WTC11 (cell line): ENCODE data around the gene PLCG2. TPM values are rescaled to one million over a fixed set of nuclear protein-coding genes. Genes with fewer than 3 reads are reported as not detected.
A peak's percentile ranks its signal among the peaks of the same experiment; 100 is the strongest.

Experiments
- ATAC-seq: fragments of 200-7000 bp; cut with Tn5 transposase; 2 replicates; pipeline ENCODE4 v1.10.0; 2021; ENCODE audit warnings: mild to moderate bottlenecking, moderate library complexity
- CTCF ChIA-PET: fragments of 300-600 bp; sonication (Branson Sonifier 250); formaldehyde crosslinking; loops from one replicate; lab custom pipeline; 2021; ENCODE audit warnings: antibody characterized with exemption; lab: Charles Lee
- POLR2A ChIA-PET: fragments of 350-600 bp; sonication (Branson Sonifier 250); formaldehyde crosslinking; loops from one replicate; lab custom pipeline; 2021; ENCODE audit warnings: antibody characterized with exemption; lab: Charles Lee
- DNase-seq: peaks from one replicate; pipeline ENCODE4 v3.0.0; 2021; ENCODE audit warnings: low spot score
- H3K27ac Mint-ChIP-seq: 2 replicates; pipeline ENCODE4 v1.8.0; 2021; ENCODE audit warnings: mixed read lengths
- H3K27me3 Mint-ChIP-seq: 2 replicates; pipeline ENCODE4 v1.8.0; 2021; ENCODE audit warnings: low read depth, mild to moderate bottlenecking, moderate library complexity, mixed read lengths
- H3K36me3 Mint-ChIP-seq: 2 replicates; pipeline ENCODE4 v1.8.0; 2021; ENCODE audit warnings: mixed read lengths
- H3K4me1 Mint-ChIP-seq: 2 replicates; pipeline ENCODE4 v1.8.0; 2022; ENCODE audit warnings: mixed read lengths
- H3K4me3 Mint-ChIP-seq: 2 replicates; pipeline ENCODE4 v1.8.0; 2021; ENCODE audit warnings: mild to moderate bottlenecking, moderate library complexity, mixed read lengths
- H3K9me3 Mint-ChIP-seq: 2 replicates; pipeline ENCODE4 v1.8.0; 2021; ENCODE audit warnings: mixed read lengths
- CTCF ChIP-seq: fragments of 200-600 bp; IDR thresholded peaks from 2 replicates; pipeline ENCODE4 v1.8.0; 2022; ENCODE audit warnings: antibody characterized with exemption
- GABPB1 ChIP-seq: sonication (generic); formaldehyde crosslinking; IDR thresholded peaks from 2 replicates; pipeline ENCODE4 v1.8.1; 2023; ENCODE audit warnings: mild to moderate bottlenecking, missing genetic modification reagents
- MXD4 ChIP-seq: fragments of 250-450 bp; sonication (Bioruptor Pico); IDR thresholded peaks from 2 replicates; pipeline ENCODE4 v1.8.0; 2021; ENCODE audit warnings: mild to moderate bottlenecking, moderate library complexity, borderline replicate concordance
- PREB ChIP-seq: sonication (generic); formaldehyde crosslinking; IDR thresholded peaks from 2 replicates; pipeline ENCODE4 v1.8.1; 2022; ENCODE audit warnings: mild to moderate bottlenecking, missing genetic modification reagents, moderate library complexity, borderline replicate concordance
- STAT6 ChIP-seq: sonication (generic); formaldehyde crosslinking; conservative IDR thresholded peaks from 2 replicates; pipeline ENCODE4 v1.8.1; 2023; ENCODE audit warnings: mild to moderate bottlenecking, low read depth, missing genetic modification reagents, moderate library complexity
- ZBTB43 ChIP-seq: sonication (generic); formaldehyde crosslinking; IDR thresholded peaks from 2 replicates; pipeline ENCODE4 v1.8.1; 2023; ENCODE audit warnings: mild to moderate bottlenecking, missing genetic modification reagents
- ZNF219 ChIP-seq: sonication (generic); formaldehyde crosslinking; IDR thresholded peaks from 2 replicates; pipeline ENCODE4 v1.8.0; 2023; ENCODE audit warnings: missing genetic modification reagents, mild to moderate bottlenecking, borderline replicate concordance
- ZNF512 ChIP-seq: sonication (generic); formaldehyde crosslinking; IDR thresholded peaks from 2 replicates; pipeline ENCODE4 v1.8.1; 2022; ENCODE audit warnings: missing genetic modification reagents, borderline replicate concordance
- ZNF671 ChIP-seq: fragments of 250-450 bp; sonication (Bioruptor Pico); IDR thresholded peaks from 2 replicates; pipeline ENCODE4 v1.8.0; 2021; ENCODE audit warnings: mild to moderate bottlenecking
- total RNA-seq: library from RNA; stranded (reverse); gene quantifications from 3 replicates; pipeline ENCODE4 v1.2.3, GENCODE V29; 2021

PLCG2 gene
- total RNA-seq, 1 experiment from 2014 or later: 7.0 TPM

- ATAC-seq (peak; percentile 86), DNase-seq (peak; percentile 60)
- H3K9me3 Mint-ChIP-seq: no peaks in the 10 kb centered on the region
- TF ChIP-seq ZBTB43 (CRISPR knock-in tag) (no peak), STAT6 (CRISPR knock-in tag) (no peak), CTCF (peak; percentile 70)
- H3K4me1 Mint-ChIP-seq: no peaks in the 10 kb centered on the region
- ChIA-PET POLR2A (no interaction called here), CTCF (interaction anchor here (0.7 to 2.0 kb wide), 7 partner anchors 7 to 344 kb away, joined by 3 to 11 read pairs (median 5); no protein-coding TSS in a partner anchor)
- no peak overlapping the region for H3K27ac Mint-ChIP-seq
- no peaks in the 10 kb centered on the region for H3K36me3 Mint-ChIP-seq
- no peaks in the 10 kb centered on the region for H3K27me3 Mint-ChIP-seq
- H3K4me3 Mint-ChIP-seq: no peak overlapping the region
Observed at GRCh38 chr16:81885976-81886586, 107.0 kb downstream of the PLCG2 start.

- H3K27me3 Mint-ChIP-seq: no peaks in the 10 kb centered on the region
- ChIA-PET POLR2A (no interaction called here), CTCF (interaction anchor here (1.2 to 3.2 kb wide), 5 partner anchors 9 to 341 kb away, joined by 3 to 19 read pairs (median 12); no protein-coding TSS in a partner anchor)
- no peak overlapping the region for H3K27ac Mint-ChIP-seq
- H3K36me3 Mint-ChIP-seq: no peaks in the 10 kb centered on the region
- DNase-seq (no peak), ATAC-seq (no peak)
- no peaks in the 10 kb centered on the region for H3K4me1 Mint-ChIP-seq
- no peak for TF ChIP-seq PREB (CRISPR knock-in tag)
- peak; percentile 48; the same call in 1 of the 2 replicates for TF ChIP-seq GABPB1 (CRISPR knock-in tag)
- TF ChIP-seq ZNF219 (CRISPR knock-in tag): no peak
- no peaks in the 10 kb centered on the region for H3K9me3 Mint-ChIP-seq
- no peak overlapping the region for H3K4me3 Mint-ChIP-seq
Observed at GRCh38 chr16:81888520-81889394, 109.7 kb downstream of the PLCG2 start.

GRCh38 chr16:81891736-81892364 is 112.8 kb downstream of the PLCG2 start:
- no peaks in the 10 kb centered on the region for H3K36me3 Mint-ChIP-seq
- no peak for DNase-seq
- ATAC-seq: no peak
- H3K4me1 Mint-ChIP-seq: no peaks in the 10 kb centered on the region
- ChIA-PET CTCF (interaction anchor here (0.9 to 1.2 kb wide), 4 partner anchors 12 to 82 kb away, joined by 3 to 4 read pairs (median 3); no protein-coding TSS in a partner anchor), POLR2A (no interaction called here)
- H3K4me3 Mint-ChIP-seq: no peak overlapping the region
- TF ChIP-seq ZNF512 (no peak), GABPB1 (CRISPR knock-in tag) (no peak), ZNF671 (CRISPR knock-in tag) (no peak), MXD4 (no peak)
- H3K27ac Mint-ChIP-seq: no peak overlapping the region
- H3K9me3 Mint-ChIP-seq: no peaks in the 10 kb centered on the region
- no peaks in the 10 kb centered on the region for H3K27me3 Mint-ChIP-seq
